ENCODE measurements around the gene NPIPB8. TPM values are rescaled to one million over a fixed set of nuclear protein-coding genes. Genes with fewer than 3 reads are reported as not detected.
"Not testable (repeated sequence)": the region's sequence is repeated elsewhere in the genome, so short reads cannot be mapped to it uniquely, and the experiment has no call there.

Gene NPIPB8
- total and polyA plus RNA-seq, 2 of the 13 experiments (the other 11 are each of a cell fraction or from before 2014, with no cell fraction given): 0.49 to 2.3 TPM

DNA sequence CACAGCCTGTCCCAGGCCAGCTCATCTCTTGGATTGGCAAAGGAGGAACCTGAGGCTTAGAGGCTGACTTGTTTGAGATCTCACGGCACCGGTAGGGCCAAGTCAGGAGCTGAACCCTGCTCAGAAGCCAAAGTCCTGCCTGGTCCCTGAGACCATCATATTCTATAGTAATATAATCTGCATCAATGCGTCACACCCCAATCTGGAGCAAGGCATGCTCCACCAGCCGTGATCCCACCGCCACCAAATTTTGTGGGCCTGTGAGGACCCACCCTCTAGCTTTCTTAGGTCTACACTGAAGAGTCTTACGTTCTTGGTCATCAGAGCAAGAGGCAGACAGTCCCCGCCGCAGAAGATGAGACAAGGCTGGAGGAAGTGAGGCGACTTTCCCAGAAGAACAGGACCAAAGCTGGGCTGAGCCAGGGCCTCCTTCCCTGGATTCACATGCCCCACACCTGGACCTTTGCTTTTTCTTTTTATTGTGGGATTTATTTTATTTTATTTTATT is 30.7 kb upstream of the NPIPB8 start (continued):
- no peak for TF ChIP-seq ELF4 (CRISPR knock-in tag; IDR thresholded peaks at IDR 0.05; ENCODE audit: borderline replicate concordance)

DNA sequence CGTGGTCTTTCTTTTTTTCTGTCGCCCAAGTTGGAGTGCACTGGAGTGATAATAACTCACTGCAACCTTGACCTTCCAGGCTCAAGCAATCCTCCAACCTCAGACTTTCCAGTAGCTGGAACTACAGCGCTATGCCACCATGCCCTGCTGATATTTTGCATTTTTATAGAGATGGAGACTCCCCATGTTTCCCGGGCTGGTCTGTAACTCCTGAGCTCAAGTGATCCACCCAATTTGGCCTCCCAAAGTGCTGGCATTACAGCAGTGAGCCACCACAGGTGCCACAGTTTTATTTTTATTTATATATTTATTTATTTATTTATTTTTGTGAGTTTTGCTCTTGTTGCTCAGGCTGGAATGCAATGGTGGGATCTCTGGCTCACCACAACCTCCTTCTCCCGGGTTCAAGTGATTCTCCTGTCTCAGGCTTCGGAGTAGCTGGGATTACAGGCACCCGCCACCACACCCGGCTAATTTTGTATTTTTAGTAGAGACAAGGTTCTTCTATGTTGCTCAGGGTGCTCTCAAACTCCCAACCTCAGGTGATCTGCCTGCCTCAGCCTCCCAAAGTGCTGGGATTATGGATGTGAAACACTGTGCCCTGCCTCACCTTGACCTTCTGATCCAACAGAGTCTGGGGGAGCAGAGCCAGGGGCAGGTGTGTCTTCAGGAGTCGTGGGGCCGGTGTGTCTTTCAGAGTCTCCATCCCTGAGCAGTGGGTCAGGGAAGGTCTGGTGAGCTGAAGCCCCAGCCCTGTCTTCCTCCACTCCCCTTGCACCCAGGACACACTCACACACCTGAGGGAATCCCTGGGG is 30.0 kb upstream of the NPIPB8 start:
- H3K27ac ChIP-seq (ENCODE audit: extremely low read length, insufficient read depth, low read length); H3K9ac ChIP-seq (ENCODE audit: insufficient read depth, low read depth, low read length); DNase-seq (ENCODE audit: low spot score); BruUV-seq (replicated peaks); CTCF ChIA-PET (ENCODE audit: low intra/inter-chr PET ratio, low total read pairs); H2AFZ ChIP-seq (ENCODE audit: low read length); FAIRE-seq; H3K27me3 ChIP-seq (ENCODE audit: control insufficient read depth in 1 of 2, insufficient read depth in 2 of 2, low read length in 2 of 2); H3K9me3 ChIP-seq (ENCODE audit: low read length); H4K20me1 ChIP-seq (ENCODE audit: insufficient read depth, low read length); ATAC-seq; intact Hi-C loops (cut with micrococcal nuclease; ENCODE audit: unreplicated experiment); in situ Hi-C loops (cut with HindIII; ENCODE audit: extremely low pct_ligation_motif_present, low pct_unique_long_range_greater_than_20kb): not testable (repeated sequence)
- peaks cover 12% of the 10 kb centered on the region for H3K79me2 ChIP-seq (ENCODE audit: insufficient read depth, low read length)
- H3K4me1 ChIP-seq (ENCODE audit: insufficient read depth, low read length): peaks cover 39% of the 10 kb centered on the region
- 96% methylated on average over 10 of the region's 10 CpGs for WGBS (ENCODE audit: low lambda C conversion rate)
- H3K36me3 ChIP-seq (replicated peaks in 1 of 2; ENCODE audit: control insufficient read depth in 1 of 2, insufficient read depth in 2 of 2, low read length in 2 of 2): peaks cover 0 to 17% of the 10 kb centered on the region in 2 experiments; a peak in 4 of 5 replicates
- peak overlapping the region; percentile 99 for H3K4me2 ChIP-seq (ENCODE audit: low read depth, low read length)
- POLR2A ChIA-PET: interaction anchor here (2.0 kb wide), 1 partner anchor 10 kb away, joined by 9 read pairs; the partner anchor contains the start of gene SULT1A2
- peak overlapping the region in 1 of 3 experiments; percentile 90; a peak in 1 of 6 replicates for H3K4me3 ChIP-seq (replicated peaks in 1 of 3; ENCODE audit: insufficient read depth in 1 of 3, low read depth in 2 of 3, low read length in 3 of 3)
- TF ChIP-seq, protein P1, sequence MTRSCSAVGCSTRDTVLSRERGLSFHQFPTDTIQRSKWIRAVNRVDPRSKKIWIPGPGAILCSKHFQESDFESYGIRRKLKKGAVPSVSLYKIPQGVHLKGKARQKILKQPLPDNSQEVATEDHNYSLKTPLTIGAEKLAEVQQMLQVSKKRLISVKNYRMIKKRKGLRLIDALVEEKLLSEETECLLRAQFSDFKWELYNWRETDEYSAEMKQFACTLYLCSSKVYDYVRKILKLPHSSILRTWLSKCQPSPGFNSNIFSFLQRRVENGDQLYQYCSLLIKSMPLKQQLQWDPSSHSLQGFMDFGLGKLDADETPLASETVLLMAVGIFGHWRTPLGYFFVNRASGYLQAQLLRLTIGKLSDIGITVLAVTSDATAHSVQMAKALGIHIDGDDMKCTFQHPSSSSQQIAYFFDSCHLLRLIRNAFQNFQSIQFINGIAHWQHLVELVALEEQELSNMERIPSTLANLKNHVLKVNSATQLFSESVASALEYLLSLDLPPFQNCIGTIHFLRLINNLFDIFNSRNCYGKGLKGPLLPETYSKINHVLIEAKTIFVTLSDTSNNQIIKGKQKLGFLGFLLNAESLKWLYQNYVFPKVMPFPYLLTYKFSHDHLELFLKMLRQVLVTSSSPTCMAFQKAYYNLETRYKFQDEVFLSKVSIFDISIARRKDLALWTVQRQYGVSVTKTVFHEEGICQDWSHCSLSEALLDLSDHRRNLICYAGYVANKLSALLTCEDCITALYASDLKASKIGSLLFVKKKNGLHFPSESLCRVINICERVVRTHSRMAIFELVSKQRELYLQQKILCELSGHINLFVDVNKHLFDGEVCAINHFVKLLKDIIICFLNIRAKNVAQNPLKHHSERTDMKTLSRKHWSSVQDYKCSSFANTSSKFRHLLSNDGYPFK (CRISPR knock-in tag; IDR thresholded peaks at IDR 0.05; ENCODE audit: borderline replicate concordance): 0 out of 2 replicates have a peak, but pooled peaks have one; percentile 39

All from HepG2 (cell line).